ENCODE results near the gene PARD3.
"Not testable (repeated sequence)": the region's sequence is repeated elsewhere in the genome, so short reads cannot be mapped to it uniquely, and the experiment has no call there.

PARD3 gene

GRCh38 chr10:34291466-34292193 is 523.5 kb downstream of the PARD3 start:
- no peaks in the 10 kb centered on the region for H3K4me1 Mint-ChIP-seq
- H3K9me3 Mint-ChIP-seq: no peaks in the 10 kb centered on the region
- H3K27me3 Mint-ChIP-seq: no peaks in the 10 kb centered on the region
- no peak for ATAC-seq (ENCODE audit: low read depth)
- no peak overlapping the region for H3K27ac Mint-ChIP-seq
- no peak for DNase-seq (ENCODE audit: low spot score in 2 of 2)
- H3K4me3 Mint-ChIP-seq: no peak overlapping the region
- no peaks in the 10 kb centered on the region for H3K36me3 Mint-ChIP-seq

- Mint-ChIP-seq H3K9me3 (peaks cover 3% of the 10 kb centered on the region), H3K27ac (no peak overlapping the region), H3K4me1 (no peaks in the 10 kb centered on the region), H3K4me3 (no peak overlapping the region), H3K27me3 (no peaks in the 10 kb centered on the region), H3K36me3 (no peaks in the 10 kb centered on the region)
- no peak for DNase-seq (ENCODE audit: low spot score in 2 of 2)
- no peak for ATAC-seq (ENCODE audit: low read depth)
These were observed 524.5 kb downstream of the PARD3 start for GRCh38 chr10:34290412-34291081.

GRCh38 chr10:34288634-34289033 is 526.5 kb downstream of the PARD3 start:
- DNase-seq (ENCODE audit: low spot score in 2 of 2) (no peak), ATAC-seq (ENCODE audit: low read depth) (no peak)
- no peak overlapping the region for H3K27ac Mint-ChIP-seq
- no peak overlapping the region for H3K4me3 Mint-ChIP-seq
- H3K9me3 Mint-ChIP-seq: peaks cover 3% of the 10 kb centered on the region
- H3K4me1 Mint-ChIP-seq: no peaks in the 10 kb centered on the region
- H3K36me3 Mint-ChIP-seq: no peaks in the 10 kb centered on the region
- no peaks in the 10 kb centered on the region for H3K27me3 Mint-ChIP-seq

- Mint-ChIP-seq H3K36me3 (no peaks in the 10 kb centered on the region), H3K27ac (no peak overlapping the region), H3K27me3 (no peaks in the 10 kb centered on the region), H3K4me3 (no peak overlapping the region), H3K4me1 (no peaks in the 10 kb centered on the region), H3K9me3 (peaks cover 3% of the 10 kb centered on the region)
- no peak for ATAC-seq (ENCODE audit: low read depth)
- DNase-seq (ENCODE audit: low spot score in 2 of 2): no peak
These were observed 528.9 kb downstream of the PARD3 start for GRCh38 chr10:34286136-34286739.

- Mint-ChIP-seq H3K4me1 (no peaks in the 10 kb centered on the region), H3K27me3 (no peaks in the 10 kb centered on the region), H3K36me3 (no peaks in the 10 kb centered on the region), H3K9me3 (peaks cover 3% of the 10 kb centered on the region), H3K27ac (no peak overlapping the region), H3K4me3 (no peak overlapping the region)
- no peak for DNase-seq (ENCODE audit: low spot score in 2 of 2)
- ATAC-seq (ENCODE audit: low read depth): no peak
These were observed 533.2 kb downstream of the PARD3 start for GRCh38 chr10:34281661-34282582.

- Mint-ChIP-seq H3K4me1 (no peaks in the 10 kb centered on the region), H3K36me3 (no peaks in the 10 kb centered on the region), H3K4me3 (no peak overlapping the region), H3K27me3 (no peaks in the 10 kb centered on the region), H3K27ac (no peak overlapping the region), H3K9me3 (no peaks in the 10 kb centered on the region)
- DNase-seq (ENCODE audit: low spot score in 2 of 2): no peak
- no peak for ATAC-seq (ENCODE audit: low read depth)
These were observed 534.3 kb downstream of the PARD3 start for GRCh38 chr10:34280599-34281374.

- Mint-ChIP-seq H3K27ac (no peak overlapping the region), H3K36me3 (no peaks in the 10 kb centered on the region), H3K27me3 (no peaks in the 10 kb centered on the region)
These were observed 539.4 kb downstream of the PARD3 start for GRCh38 chr10:34275626-34276130.

GRCh38 chr10:34274906-34275305 is 540.2 kb downstream of the PARD3 start:
- no peaks in the 10 kb centered on the region for H3K36me3 Mint-ChIP-seq
- H3K9me3 Mint-ChIP-seq: peaks cover 1% of the 10 kb centered on the region
- no peak for ATAC-seq (ENCODE audit: low read depth)
- H3K4me3 Mint-ChIP-seq: no peak overlapping the region
- no peak overlapping the region for H3K27ac Mint-ChIP-seq
- H3K4me1 Mint-ChIP-seq: no peaks in the 10 kb centered on the region
- H3K27me3 Mint-ChIP-seq: no peaks in the 10 kb centered on the region
- no peak for DNase-seq (ENCODE audit: low spot score in 2 of 2)

More at GRCh38 chr10:34275626-34276130, 539.4 kb downstream of the PARD3 start:
- Mint-ChIP-seq H3K4me1 (no peaks in the 10 kb centered on the region), H3K4me3 (no peak overlapping the region), H3K9me3 (peaks cover 1% of the 10 kb centered on the region)
- ATAC-seq (ENCODE audit: low read depth): no peak
- no peak for DNase-seq (ENCODE audit: low spot score in 2 of 2)

- DNase-seq (ENCODE audit: low spot score in 2 of 2): no peak
- ATAC-seq (ENCODE audit: low read depth): no peak
- peaks cover 1% of the 10 kb centered on the region for H3K9me3 Mint-ChIP-seq
These were observed 541.8 kb downstream of the PARD3 start for GRCh38 chr10:34273340-34273739.

GRCh38 chr10:34272316-34272715 is 542.8 kb downstream of the PARD3 start:
- no peak for DNase-seq (ENCODE audit: low spot score in 2 of 2)

More at GRCh38 chr10:34273340-34273739, 541.8 kb downstream of the PARD3 start:
- H3K4me3 Mint-ChIP-seq: no peak overlapping the region
- no peaks in the 10 kb centered on the region for H3K4me1 Mint-ChIP-seq
- no peaks in the 10 kb centered on the region for H3K36me3 Mint-ChIP-seq
- no peaks in the 10 kb centered on the region for H3K27me3 Mint-ChIP-seq
- no peak overlapping the region for H3K27ac Mint-ChIP-seq

GRCh38 chr10:34268410-34268809 is 546.7 kb downstream of the PARD3 start:
- not testable (repeated sequence) for H3K9me3 Mint-ChIP-seq; ATAC-seq (ENCODE audit: low read depth); H3K4me3 Mint-ChIP-seq; H3K27me3 Mint-ChIP-seq; H3K27ac Mint-ChIP-seq; H3K4me1 Mint-ChIP-seq; H3K36me3 Mint-ChIP-seq; DNase-seq (ENCODE audit: low spot score in 2 of 2)

More at GRCh38 chr10:34272316-34272715, 542.8 kb downstream of the PARD3 start:
- no peaks in the 10 kb centered on the region for H3K27me3 Mint-ChIP-seq
- H3K4me3 Mint-ChIP-seq: no peak overlapping the region
- H3K27ac Mint-ChIP-seq: no peak overlapping the region
- no peaks in the 10 kb centered on the region for H3K4me1 Mint-ChIP-seq
- H3K9me3 Mint-ChIP-seq: peaks cover 3% of the 10 kb centered on the region
- ATAC-seq (ENCODE audit: low read depth): no peak
- no peaks in the 10 kb centered on the region for H3K36me3 Mint-ChIP-seq

GRCh38 chr10:34262985-34263384 is 552.1 kb downstream of the PARD3 start:
- no peak overlapping the region for H3K4me3 Mint-ChIP-seq
- DNase-seq (ENCODE audit: low spot score in 2 of 2): no peak
- H3K9me3 Mint-ChIP-seq: peaks cover 1% of the 10 kb centered on the region
- no peak overlapping the region for H3K27ac Mint-ChIP-seq
- H3K27me3 Mint-ChIP-seq: no peaks in the 10 kb centered on the region
- no peaks in the 10 kb centered on the region for H3K4me1 Mint-ChIP-seq
- ATAC-seq (ENCODE audit: low read depth): no peak
- H3K36me3 Mint-ChIP-seq: no peaks in the 10 kb centered on the region

GRCh38 chr10:34260904-34261303 is 554.2 kb downstream of the PARD3 start:
- H3K4me1 Mint-ChIP-seq: no peaks in the 10 kb centered on the region
- H3K27ac Mint-ChIP-seq: no peak overlapping the region
- ATAC-seq (ENCODE audit: low read depth) (no peak), DNase-seq (ENCODE audit: low spot score in 2 of 2) (no peak)
- no peak overlapping the region for H3K4me3 Mint-ChIP-seq
- no peaks in the 10 kb centered on the region for H3K36me3 Mint-ChIP-seq
- H3K9me3 Mint-ChIP-seq: no peaks in the 10 kb centered on the region
- H3K27me3 Mint-ChIP-seq: no peaks in the 10 kb centered on the region
